GM15510 (cell line): Measurements from ENCODE around the gene HMGN5.

Experiments used
- POLR2A ChIP-seq: IDR thresholded peaks from 3 replicates; pipeline ENCODE4 v1.6.1; 2011; ENCODE audit warnings: borderline replicate concordance; ENCODE audit not compliant: insufficient read length; ENCODE audit errors: extremely low read depth

Gene HMGN5

DNA sequence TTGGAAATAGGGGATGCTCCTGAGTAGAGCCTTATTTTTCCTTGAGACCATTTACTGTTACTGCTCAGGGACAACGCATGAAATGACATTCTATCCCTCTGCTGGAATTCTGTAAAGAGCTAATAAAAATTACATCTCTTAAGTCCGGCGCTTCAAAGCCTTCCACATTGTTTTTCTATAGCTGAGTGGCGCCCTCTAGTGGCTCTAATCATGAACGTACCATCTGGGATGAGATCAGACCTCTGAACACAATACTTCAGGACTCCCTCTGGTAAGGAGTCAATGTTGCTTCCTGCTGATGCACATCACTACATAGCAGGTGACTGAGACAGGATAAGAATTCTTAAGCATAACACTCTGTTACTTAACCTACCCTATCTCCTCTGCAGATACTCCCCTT, 6.0 kb downstream of the HMGN5 start:
- no peak for TF ChIP-seq POLR2A

DNA sequence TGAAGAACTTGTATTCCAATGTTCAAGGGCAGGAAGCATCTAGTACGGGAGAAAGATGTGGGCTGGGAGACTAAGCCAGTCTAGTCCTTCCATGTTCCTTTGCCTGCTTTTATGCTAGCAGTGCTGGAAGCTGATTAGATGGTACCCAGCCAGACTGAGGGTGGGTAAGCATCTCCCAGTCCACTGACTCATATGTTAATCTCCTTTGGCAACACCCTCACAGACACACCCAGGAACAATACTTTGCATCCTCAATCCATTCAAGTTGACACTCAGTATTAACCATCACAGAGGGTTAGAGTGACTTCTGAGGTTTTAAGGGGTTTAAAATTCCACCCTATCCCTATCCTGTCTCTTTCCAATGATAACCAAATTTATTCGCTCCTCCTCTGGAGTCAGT, 6.5 kb downstream of the HMGN5 start:
- no peak for TF ChIP-seq POLR2A

GRCh38 chrX:81174286-81174685, 27.4 kb downstream of the HMGN5 start:
- TF ChIP-seq POLR2A = no peak

GRCh38 chrX:81168391-81168790, 33.3 kb downstream of the HMGN5 start:
- no peak for TF ChIP-seq POLR2A

DNA sequence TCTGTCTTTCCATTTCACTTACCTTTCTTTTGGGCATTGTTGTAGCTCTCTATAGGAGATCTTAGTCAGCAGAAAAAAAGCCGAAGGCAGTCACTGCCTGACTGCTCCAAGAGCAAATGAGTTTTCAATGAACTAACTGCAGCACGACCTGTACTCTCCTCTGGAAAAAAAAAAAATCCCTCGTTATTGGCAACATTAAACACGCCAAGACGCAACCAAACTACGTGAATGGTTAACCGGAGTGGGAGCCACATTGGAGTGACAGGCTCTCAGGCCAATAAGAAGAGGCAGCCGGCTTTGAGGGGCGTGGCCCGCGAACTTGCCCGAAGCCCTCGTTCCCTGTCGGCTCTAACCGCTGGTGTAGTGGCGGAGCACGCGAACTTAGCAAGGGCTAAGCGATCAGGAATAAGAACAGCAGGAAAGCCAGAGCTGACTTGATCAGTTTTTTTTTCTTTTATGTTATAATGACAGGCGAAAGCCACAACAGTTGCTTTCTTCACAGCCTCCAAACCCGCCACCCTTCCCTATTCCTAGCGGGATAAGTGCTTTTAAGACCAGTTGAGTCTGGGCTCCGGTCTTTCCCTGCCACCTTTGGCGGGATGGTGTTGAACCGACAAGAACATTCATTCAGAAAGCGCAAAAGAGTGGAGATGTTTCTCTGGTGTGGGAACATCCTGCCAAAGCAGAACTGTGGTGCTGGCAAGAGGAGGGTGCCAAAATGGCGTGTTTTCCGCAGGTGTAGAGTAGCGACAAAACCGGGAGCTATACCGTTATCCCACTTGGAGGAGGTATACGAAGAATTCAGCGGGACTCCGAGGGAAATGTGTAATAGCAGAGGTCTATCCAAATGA, 80.0 kb downstream of the HMGN5 start:
- peak; percentile 37 for TF ChIP-seq POLR2A

GRCh38 chrX:81120936-81121371, 80.8 kb downstream of the HMGN5 start:
- TF ChIP-seq POLR2A = no peak

GRCh38 chrX:81120258-81120935, 81.3 kb downstream of the HMGN5 start:
- TF ChIP-seq POLR2A = no peak

DNA sequence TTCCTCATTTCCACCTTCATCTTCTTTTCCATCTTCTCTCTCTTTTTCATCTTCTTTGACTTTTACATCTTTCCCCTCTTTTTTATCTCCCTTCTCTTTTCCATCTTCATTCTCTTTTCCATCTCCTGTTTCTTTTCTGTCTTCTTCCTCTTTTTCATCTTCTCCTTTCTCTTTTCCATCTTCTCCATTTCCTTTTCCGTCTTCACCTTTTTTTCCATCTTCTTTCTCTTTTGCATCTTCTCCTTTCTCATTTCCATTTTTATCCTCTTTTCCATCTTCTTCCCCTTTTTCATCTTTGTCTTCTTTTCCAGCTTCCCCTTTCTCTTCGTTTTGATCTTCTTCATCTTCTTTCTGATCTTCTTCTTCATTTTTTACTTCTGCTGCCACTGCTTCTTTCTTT, 87.0 kb downstream of the HMGN5 start:
- no peak for TF ChIP-seq POLR2A

- TF ChIP-seq POLR2A = no peak
Observed at GRCh38 chrX:81110286-81110685, 91.4 kb downstream of the HMGN5 start.

GRCh38 chrX:81082649-81083048, 119.1 kb downstream of the HMGN5 start:
- no peak for TF ChIP-seq POLR2A
